ENCODE results near the gene LPAR2.
"Not testable (repeated sequence)": the region's sequence is repeated elsewhere in the genome, so short reads cannot be mapped to it uniquely, and the experiment has no call there.

The LPAR2 gene

DNA sequence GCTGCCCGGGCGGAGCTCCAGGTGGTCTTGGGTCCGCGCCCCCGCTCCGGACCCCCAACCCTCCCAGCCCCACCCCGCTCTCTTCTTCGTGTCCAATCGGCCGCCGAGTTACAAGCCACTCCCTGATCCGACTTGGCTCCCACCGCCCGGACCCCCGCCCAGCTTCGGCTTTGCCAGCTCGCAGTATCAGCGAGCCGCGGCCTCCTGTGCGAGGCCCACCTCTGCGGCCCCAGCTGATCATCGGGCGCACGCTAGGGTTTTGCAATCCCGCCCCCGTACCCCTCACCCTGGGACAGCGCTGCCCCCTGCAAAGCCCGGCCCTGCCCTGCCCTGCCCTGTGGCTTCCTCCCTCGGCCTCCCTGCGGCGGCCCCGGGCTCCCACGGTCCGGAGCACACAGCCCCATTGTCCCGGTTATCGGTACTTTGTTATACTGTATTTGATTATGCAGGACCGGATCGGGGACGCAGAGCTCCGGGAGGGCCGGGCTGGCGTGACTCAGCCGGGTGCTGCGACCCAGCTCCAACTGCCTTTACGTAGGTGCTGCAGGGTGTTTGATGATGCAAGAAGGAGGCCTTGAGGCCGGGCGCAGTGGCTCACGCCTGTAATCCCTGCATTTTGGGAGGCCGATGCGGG, 598 bp upstream of the LPAR2 start:
- H3K4me3 Mint-ChIP-seq = peak overlapping the region; percentile 69
- peak overlapping the region; percentile 45 for H3K27ac Mint-ChIP-seq
- H3K9me3 Mint-ChIP-seq = no peaks in the 10 kb centered on the region
- H3K36me3 Mint-ChIP-seq (ENCODE audit: low read depth) = peaks cover 36% of the 10 kb centered on the region
- no peaks in the 10 kb centered on the region for H3K27me3 Mint-ChIP-seq (ENCODE audit: low read depth)
- peaks cover 18% of the 10 kb centered on the region for H3K4me1 Mint-ChIP-seq (ENCODE audit: low read depth)

DNA sequence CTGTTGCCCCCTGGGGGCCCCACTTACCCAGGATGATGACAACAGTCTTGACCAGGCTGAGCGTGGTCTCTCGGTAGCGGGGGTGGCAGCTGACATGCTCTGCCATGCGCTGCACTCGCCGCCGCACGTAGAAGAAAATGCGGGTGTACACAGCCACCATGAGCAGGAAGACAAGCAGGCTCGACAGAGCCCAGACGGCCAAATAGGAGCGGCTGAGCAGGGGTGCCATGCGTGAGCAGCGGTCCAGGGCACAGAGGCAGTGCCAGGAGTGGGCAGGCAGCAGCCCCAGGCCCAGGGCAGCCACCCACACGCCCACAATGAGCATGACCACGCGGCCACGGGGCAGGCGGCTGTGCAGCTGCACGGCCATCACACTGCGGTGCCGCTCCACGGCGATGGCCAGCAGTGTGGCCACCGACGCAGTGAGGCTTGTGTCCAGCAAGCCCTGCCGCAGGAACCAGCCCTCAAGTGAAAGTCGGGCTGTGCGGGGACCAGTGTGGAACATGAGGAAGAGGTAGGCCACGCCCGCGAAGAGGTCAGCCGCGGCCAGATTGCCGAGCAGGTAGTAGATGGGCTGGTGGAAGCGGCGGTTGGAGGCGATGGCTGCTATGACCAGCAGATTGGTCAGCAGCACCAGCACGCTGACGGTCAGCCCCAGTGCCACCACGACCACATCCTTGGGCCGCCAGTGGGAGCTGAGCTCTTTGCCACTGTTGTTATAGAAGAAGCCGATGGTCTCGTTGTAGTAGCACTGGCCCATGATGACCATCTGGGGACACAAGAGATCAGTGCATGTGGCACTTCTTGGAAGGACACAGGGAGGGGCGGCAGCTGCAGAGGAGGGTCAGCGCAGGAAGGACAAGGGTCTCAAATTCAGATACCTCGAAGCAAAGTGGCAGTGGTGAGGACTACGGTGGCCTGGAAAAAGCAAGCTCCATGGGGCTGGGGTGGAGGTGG, 1.2 kb downstream of the LPAR2 start:
- H3K27ac Mint-ChIP-seq = peak overlapping the region; percentile 96
- H3K4me1 Mint-ChIP-seq (ENCODE audit: low read depth) = peaks cover 15% of the 10 kb centered on the region
- H3K27me3 Mint-ChIP-seq (ENCODE audit: low read depth) = no peaks in the 10 kb centered on the region
- H3K4me3 Mint-ChIP-seq = peak overlapping the region; percentile 97
- peaks cover 28% of the 10 kb centered on the region for H3K36me3 Mint-ChIP-seq (ENCODE audit: low read depth)
- H3K9me3 Mint-ChIP-seq = no peaks in the 10 kb centered on the region

DNA sequence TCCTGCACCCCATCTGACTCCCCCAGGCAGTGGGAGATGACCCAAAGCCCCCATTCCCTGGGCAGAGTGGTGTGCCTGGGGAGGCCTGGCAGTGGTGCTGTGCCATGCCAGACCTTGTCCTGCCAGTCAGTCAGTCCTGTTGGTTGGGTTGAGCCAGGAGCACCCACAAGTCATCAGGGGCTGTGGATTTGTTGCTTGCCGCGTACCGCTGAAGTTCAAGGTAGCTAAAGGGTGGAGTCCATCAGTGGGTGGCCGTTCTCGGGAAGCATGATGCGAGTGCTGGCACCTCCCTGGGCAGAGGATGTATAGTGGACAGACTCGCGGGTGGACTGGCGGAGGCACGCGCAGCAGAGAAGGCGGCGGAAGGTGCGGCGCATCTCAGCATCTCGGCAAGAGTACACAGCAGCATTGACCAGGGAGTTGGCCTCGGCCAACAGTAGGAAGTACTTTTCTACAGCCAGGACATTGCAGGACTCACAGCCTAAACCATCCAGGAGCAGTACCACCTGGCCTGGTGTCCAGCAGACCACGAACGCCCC, 3.9 kb downstream of the LPAR2 start:
- H3K4me3 Mint-ChIP-seq = no peak overlapping the region
- no peak overlapping the region for H3K27ac Mint-ChIP-seq
- H3K9me3 Mint-ChIP-seq = no peaks in the 10 kb centered on the region

DNA sequence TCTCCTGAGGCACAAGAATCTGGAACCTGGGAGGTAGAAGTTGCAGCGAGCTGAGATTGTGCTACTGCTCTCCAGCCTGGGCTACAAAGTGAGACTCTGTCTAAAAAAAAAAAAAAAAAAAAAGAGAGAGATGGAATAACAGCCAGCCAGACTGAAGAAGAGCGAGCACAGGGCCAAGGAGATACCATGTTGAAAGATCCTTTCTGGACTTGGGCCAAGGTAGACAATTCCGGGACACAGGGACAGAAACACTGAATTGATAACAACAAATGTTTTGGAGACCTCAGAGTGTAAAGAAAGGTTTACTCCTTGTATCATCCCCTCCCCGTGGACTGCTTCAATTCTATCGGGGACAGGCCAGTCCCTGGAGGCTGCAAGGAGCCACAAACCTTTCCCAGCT, 4.6 kb downstream of the LPAR2 start:
- H3K27ac Mint-ChIP-seq = no peak overlapping the region
- no peak overlapping the region for H3K4me3 Mint-ChIP-seq

More for the DNA sequence above, 3.9 kb downstream of the LPAR2 start:
- Mint-ChIP-seq H3K36me3 (ENCODE audit: low read depth) (peaks cover 24% of the 10 kb centered on the region), H3K27me3 (ENCODE audit: low read depth) (no peaks in the 10 kb centered on the region), H3K4me1 (ENCODE audit: low read depth) (peaks cover 20% of the 10 kb centered on the region)

DNA sequence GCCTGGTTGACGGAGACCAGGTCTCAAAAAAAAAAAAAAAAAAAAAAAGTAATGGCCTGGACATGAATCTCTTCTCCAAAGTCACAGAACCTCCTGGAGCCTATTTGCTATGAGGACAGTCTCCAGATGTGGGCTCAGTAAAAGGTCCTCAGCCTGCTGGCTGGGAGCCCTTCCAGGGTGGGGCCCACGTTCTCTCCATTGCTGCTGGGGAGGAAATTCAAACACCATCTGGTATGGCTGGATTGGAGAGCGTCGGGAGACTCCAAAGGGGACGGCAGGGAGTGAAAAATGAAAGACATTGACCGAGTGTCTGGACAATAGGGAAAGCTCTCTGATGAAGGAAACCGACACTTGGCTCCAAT, 8.2 kb downstream of the LPAR2 start:
- Mint-ChIP-seq H3K36me3 (ENCODE audit: low read depth) (peaks cover 26% of the 10 kb centered on the region), H3K4me1 (ENCODE audit: low read depth) (peaks cover 37% of the 10 kb centered on the region), H3K4me3 (no peak overlapping the region), H3K9me3 (no peaks in the 10 kb centered on the region), H3K27ac (peak overlapping the region; percentile 31), H3K27me3 (ENCODE audit: low read depth) (no peaks in the 10 kb centered on the region)

More for the DNA sequence above, 4.6 kb downstream of the LPAR2 start:
- Mint-ChIP-seq H3K36me3 (ENCODE audit: low read depth) (peaks cover 24% of the 10 kb centered on the region), H3K27me3 (ENCODE audit: low read depth) (no peaks in the 10 kb centered on the region), H3K9me3 (no peaks in the 10 kb centered on the region), H3K4me1 (ENCODE audit: low read depth) (peaks cover 24% of the 10 kb centered on the region)

DNA sequence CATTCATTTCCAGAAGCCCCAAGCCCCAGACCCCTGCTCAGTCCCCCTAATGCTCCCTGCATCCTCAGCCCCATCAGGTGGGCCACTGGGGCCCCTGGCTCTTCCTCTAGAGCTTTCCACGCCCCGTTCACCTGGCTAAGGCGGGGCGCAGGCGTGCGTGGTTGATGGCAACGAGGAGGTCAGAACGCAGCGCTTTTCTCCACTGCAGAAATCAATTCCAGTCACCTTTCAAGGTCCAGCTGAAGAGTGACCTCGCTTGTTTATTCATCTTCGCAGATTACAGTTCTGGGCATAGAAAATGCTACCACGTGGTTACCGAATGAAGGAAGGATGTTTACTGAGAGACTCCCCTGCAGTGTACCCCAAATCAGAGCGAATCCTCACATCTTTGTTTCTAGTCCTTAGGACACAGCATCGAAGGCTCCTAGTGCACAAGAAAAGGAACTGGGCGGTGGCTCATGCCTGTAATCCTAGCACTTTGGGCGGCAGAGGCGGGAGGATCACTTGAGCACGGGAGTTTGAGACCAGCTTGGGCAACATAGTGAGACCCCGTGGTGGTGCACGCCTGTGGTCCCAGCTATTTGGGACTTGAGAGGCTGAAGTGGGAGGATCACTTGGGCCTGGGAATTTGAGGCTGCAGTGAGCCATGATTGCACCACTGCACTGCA, 8.7 kb downstream of the LPAR2 start:
- no peaks in the 10 kb centered on the region for H3K27me3 Mint-ChIP-seq (ENCODE audit: low read depth)
- peak overlapping the region; percentile 90 for H3K27ac Mint-ChIP-seq
- no peaks in the 10 kb centered on the region for H3K9me3 Mint-ChIP-seq
- peaks cover 37% of the 10 kb centered on the region for H3K4me1 Mint-ChIP-seq (ENCODE audit: low read depth)
- peak overlapping the region; percentile 87 for H3K4me3 Mint-ChIP-seq
- H3K36me3 Mint-ChIP-seq (ENCODE audit: low read depth) = peaks cover 25% of the 10 kb centered on the region

DNA sequence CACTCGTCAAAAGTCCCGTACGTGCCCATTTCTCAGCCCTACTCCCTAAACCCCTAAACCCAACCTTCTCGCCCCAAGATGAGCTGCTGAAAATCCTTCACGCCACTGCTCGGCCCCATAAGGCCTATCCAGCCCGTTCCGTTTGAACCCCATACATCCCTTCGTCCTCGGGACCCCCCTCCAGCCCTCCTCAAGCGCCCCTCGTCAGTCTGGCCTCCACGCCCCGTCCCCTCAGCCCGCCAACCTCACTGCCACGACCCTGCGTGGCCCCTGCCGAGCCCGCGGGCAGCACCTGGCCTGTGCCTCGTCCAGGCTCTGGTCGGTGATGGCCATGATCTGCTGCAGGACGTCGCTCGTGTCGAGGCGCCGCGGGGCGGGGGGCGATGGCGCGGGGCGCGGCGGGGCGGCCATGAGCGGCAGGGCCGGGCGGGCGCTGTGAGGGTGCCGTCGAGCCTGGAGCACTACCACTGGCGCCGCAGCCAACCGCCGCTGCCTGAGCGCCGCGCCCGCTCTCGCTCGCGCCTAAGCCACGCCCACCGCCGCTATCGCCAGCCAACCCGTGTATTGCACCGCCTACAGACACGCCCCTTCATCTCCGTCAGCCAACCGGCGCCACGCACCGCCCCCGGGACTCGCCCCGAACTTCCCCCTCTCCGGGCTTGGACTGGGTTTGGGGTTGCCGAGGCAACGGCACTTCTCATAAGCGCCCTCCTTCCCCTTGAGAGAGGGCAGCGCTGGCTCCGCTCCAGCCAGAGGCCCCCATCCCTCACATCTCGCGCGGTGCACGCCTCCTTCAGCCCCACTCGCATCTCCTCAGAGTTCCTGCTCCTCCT, 9.6 kb downstream of the LPAR2 start, which contains the start of gene PBX4:
Gene PBX4 (minus strand): TSS at position 469 of the 833 bp plus-strand sequence. CDS start 58 bp downstream, at position 411.
- no peaks in the 10 kb centered on the region for H3K9me3 Mint-ChIP-seq
- peaks cover 25% of the 10 kb centered on the region for H3K36me3 Mint-ChIP-seq (ENCODE audit: low read depth)
- peak within 1 kb of the TSS; percentile 92 for H3K4me3 Mint-ChIP-seq
- H3K4me1 Mint-ChIP-seq (ENCODE audit: low read depth) = peaks cover 42% of the 10 kb centered on the region
- peak within 1 kb of the TSS; percentile 90 for H3K27ac Mint-ChIP-seq
- H3K27me3 Mint-ChIP-seq (ENCODE audit: low read depth) = no peaks in the 10 kb centered on the region

DNA sequence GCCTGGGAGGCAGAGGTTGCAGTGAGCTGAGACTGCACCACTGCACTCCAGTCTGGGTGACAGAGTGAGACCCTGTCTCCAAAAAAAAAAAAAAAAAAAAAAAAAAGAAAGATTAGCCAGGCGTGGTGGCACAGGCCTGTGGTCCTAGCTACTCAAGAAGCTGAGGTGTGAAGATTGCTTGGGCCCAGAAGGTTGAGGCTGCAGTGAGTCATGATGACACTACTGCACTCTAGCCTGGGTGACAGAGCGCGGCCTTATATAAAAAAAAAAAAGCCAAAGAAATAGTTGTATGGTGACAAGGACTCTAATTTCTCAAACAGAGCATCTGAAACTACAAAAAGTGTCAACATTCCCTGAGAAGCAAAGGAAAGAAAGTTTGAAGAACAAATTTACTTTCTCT, 12.9 kb downstream of the LPAR2 start:
- Mint-ChIP-seq H3K36me3 (ENCODE audit: low read depth) (peaks cover 28% of the 10 kb centered on the region), H3K9me3 (no peaks in the 10 kb centered on the region), H3K4me3 (peak overlapping the region; percentile 86), H3K4me1 (ENCODE audit: low read depth) (peaks cover 52% of the 10 kb centered on the region), H3K27me3 (ENCODE audit: low read depth) (no peaks in the 10 kb centered on the region), H3K27ac (peak overlapping the region; percentile 96)

DNA sequence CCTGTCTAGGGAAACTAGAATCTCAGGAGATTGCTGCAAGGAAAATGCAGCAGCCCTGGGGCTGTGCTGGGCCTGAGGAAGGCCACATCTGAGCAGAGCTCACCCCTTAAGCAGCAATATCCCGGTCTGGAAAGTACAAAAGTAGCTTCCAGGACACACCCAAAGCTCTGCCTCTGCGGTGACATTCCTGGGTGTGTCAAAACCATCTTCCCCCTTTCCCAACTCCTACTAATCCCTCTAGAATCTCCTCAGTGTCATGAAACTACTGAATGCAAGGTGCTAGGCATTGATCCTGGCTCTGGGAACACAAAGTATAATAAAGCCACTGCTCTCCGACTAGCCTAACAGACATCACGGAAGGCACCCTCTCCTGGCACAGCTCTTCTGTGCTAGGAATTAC, 14.5 kb downstream of the LPAR2 start:
- H3K36me3 Mint-ChIP-seq (ENCODE audit: low read depth) = peaks cover 42% of the 10 kb centered on the region
- no peak overlapping the region for H3K27ac Mint-ChIP-seq
- H3K27me3 Mint-ChIP-seq (ENCODE audit: low read depth) = no peaks in the 10 kb centered on the region
- H3K4me1 Mint-ChIP-seq (ENCODE audit: low read depth) = peaks cover 50% of the 10 kb centered on the region
- H3K4me3 Mint-ChIP-seq = peak overlapping the region; percentile 12
- no peaks in the 10 kb centered on the region for H3K9me3 Mint-ChIP-seq

DNA sequence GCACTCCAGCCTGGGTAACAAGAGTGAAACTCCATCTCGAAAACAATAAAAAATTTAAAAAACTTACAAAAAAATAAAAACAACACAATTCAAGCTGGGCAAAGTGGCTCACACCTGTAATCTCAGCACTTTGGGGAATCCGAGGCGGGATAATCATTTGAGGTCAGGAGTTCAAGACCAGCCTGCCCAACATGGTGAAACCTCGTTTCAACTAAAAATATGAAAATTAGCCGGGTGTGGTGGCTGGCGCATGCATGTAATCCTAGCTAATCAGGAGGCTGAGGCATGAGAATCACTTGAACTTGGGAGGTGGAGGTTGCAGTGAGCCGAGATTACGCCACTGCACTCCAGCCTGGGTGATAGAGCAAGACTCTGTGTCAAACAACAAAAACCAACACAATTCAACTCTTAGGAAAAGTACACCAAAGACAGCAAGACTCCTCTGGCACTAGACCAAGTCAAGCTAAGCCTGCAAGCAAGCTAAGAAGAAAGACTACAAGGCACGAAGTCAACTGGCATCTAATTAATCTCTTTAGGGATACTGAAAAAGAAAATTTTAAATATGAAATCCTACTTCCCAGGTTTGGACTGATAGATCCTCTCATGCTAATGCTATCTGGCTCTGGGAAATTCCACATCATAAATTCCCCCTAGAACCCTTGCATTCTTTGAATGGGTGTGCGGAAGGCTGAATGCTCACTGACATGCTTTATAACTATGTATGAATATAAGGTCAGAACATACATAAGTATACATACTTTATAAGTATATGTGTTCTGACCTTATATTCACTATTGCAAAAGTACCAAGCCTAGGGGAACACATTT, 17.4 kb downstream of the LPAR2 start:
- H3K36me3 Mint-ChIP-seq (ENCODE audit: low read depth) = peaks cover 41% of the 10 kb centered on the region
- peaks cover 45% of the 10 kb centered on the region for H3K4me1 Mint-ChIP-seq (ENCODE audit: low read depth)
- H3K4me3 Mint-ChIP-seq = no peak overlapping the region
- H3K27ac Mint-ChIP-seq = no peak overlapping the region
- H3K27me3 Mint-ChIP-seq (ENCODE audit: low read depth) = no peaks in the 10 kb centered on the region
- no peaks in the 10 kb centered on the region for H3K9me3 Mint-ChIP-seq

DNA sequence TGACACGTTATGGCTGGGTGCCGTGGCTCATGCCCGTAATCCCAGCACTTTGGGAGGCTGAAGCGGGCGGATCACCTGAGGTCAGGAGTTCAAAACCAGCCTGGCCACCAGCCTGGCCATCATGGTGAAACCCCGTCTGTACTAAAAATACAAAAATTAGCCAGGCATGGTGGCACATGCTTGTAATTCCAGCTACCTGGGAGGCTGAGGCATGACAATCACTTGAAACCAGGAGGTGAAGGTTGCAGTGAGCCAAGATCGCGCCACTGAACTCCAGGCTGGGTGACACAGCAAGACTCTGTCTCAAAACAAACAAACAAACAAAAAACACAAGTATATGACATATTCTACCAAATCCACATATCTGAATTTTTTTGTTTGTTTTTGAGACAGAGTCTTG, 21.3 kb downstream of the LPAR2 start:
- H3K9me3 Mint-ChIP-seq; H3K27me3 Mint-ChIP-seq (ENCODE audit: low read depth); H3K4me3 Mint-ChIP-seq: not testable (repeated sequence)
- Mint-ChIP-seq H3K27ac (peak overlapping the region; percentile 96), H3K36me3 (ENCODE audit: low read depth) (peaks cover 34% of the 10 kb centered on the region), H3K4me1 (ENCODE audit: low read depth) (peaks cover 45% of the 10 kb centered on the region)

DNA sequence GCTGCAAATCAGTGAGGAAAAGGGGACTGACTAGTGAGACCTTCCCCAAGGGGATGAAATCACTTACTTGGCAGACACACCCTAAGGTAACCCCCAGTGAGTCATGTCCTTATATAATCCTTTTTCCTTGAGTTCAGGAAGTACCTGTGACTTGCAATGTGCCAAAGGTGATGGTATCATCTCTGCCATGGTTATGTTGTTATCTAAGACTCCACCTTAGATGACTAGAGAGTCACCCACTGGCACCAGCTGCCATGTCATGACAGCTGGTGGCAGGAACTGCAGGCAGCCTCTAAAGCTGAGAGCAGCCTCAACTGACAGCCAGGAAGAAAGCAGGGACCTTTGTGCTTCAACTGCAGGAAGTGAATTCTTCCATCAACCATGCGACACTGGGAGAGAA, 22.0 kb downstream of the LPAR2 start:
- H3K4me1 Mint-ChIP-seq (ENCODE audit: low read depth) = peaks cover 52% of the 10 kb centered on the region
- no peaks in the 10 kb centered on the region for H3K27me3 Mint-ChIP-seq (ENCODE audit: low read depth)
- H3K4me3 Mint-ChIP-seq = peak overlapping the region; percentile 56
- H3K9me3 Mint-ChIP-seq = peaks cover 2% of the 10 kb centered on the region
- H3K27ac Mint-ChIP-seq = peak overlapping the region; percentile 96
- H3K36me3 Mint-ChIP-seq (ENCODE audit: low read depth) = peaks cover 41% of the 10 kb centered on the region

DNA sequence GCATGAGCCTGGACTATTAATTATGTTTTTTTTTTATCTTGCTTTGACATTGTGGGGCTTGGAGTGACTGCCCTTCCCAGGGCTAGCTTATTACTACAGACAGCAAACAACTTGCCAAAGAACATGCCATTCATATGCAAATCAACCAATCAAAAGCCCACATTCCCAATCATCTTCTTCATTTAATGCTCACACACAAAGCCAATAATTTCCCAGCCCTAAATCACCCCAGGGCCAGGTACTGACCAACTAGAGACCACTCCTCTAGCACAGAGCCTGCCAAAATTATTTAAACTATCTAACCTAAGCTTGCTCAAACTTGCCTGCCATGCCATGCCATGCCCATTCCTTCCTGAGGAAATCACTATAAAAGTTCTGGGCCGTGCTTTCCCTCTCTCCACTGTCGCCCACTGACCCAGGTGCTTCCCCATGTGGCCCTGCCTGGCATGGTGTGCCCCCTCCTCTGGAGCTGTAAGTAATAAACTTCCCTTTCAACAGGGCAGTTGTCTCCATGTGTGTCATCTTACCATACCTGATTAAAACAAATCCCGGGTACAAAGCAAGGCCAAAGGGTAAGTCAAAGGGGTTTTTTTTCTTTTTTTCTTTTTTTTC, 25.2 kb downstream of the LPAR2 start:
- H3K4me3 Mint-ChIP-seq = peak overlapping the region; percentile 43
- peaks cover 33% of the 10 kb centered on the region for H3K36me3 Mint-ChIP-seq (ENCODE audit: low read depth)
- H3K27ac Mint-ChIP-seq = peak overlapping the region; percentile 87
- H3K27me3 Mint-ChIP-seq (ENCODE audit: low read depth) = no peaks in the 10 kb centered on the region
- peaks cover 55% of the 10 kb centered on the region for H3K4me1 Mint-ChIP-seq (ENCODE audit: low read depth)
- peaks cover 4% of the 10 kb centered on the region for H3K9me3 Mint-ChIP-seq

All from T-helper 1 cell treated with Interleukin-12 subunit alpha and Interleukin-12 subunit beta and Interleukin-4 antibody, amounts not matched to agents 30 μg/mL and 1 μg/mL, for 36 hours (primary cell).